NCI-H1436 treated with DMSO at 0.1 percent for 48 hours (cell line): Measurements from ENCODE around the gene GDF2.

Experiments used
- DNase-seq: peaks from one replicate; lab custom pipeline; 2025; lab: John Stamatoyannopoulos, UW

The GDF2 gene

GRCh38 chr10:47291682-47292081 is 30.6 kb upstream of the GDF2 start:
- DNase-seq = no peak

GRCh38 chr10:47294057-47294456 is 28.2 kb upstream of the GDF2 start:
- no peak for DNase-seq

- DNase-seq = no peak
These were observed 27.8 kb upstream of the GDF2 start for GRCh38 chr10:47294501-47294900.

GRCh38 chr10:47295411-47295810 is 26.8 kb upstream of the GDF2 start:
- no peak for DNase-seq

- no peak for DNase-seq
These were observed 25.9 kb upstream of the GDF2 start for GRCh38 chr10:47296156-47296894.

GRCh38 chr10:47296941-47297340 is 25.3 kb upstream of the GDF2 start:
- no peak for DNase-seq

GRCh38 chr10:47297866-47298540 is 24.3 kb upstream of the GDF2 start:
- DNase-seq = no peak

GRCh38 chr10:47298715-47299114 is 23.5 kb upstream of the GDF2 start:
- DNase-seq = no peak

GRCh38 chr10:47299611-47300428 is 22.4 kb upstream of the GDF2 start, which contains the start of gene GDF10:
GDF10 (plus strand) TSS chr10:47300197; CDS start chr10:47300652, 455 bp downstream.
- DNase-seq = no peak

GRCh38 chr10:47300429-47300931 is 21.8 kb upstream of the GDF2 start:
- no peak for DNase-seq

- no peak for DNase-seq
These were observed 20.4 kb upstream of the GDF2 start for GRCh38 chr10:47301833-47302232.

GRCh38 chr10:47303105-47303504 is 19.1 kb upstream of the GDF2 start:
- no peak for DNase-seq

GRCh38 chr10:47303866-47304265 is 18.4 kb upstream of the GDF2 start:
- no peak for DNase-seq

- DNase-seq = no peak
These were observed 16.7 kb upstream of the GDF2 start for GRCh38 chr10:47305566-47305965.

- DNase-seq = no peak
These were observed 15.7 kb upstream of the GDF2 start for GRCh38 chr10:47306387-47307210.

GRCh38 chr10:47307381-47307780 is 14.9 kb upstream of the GDF2 start:
- no peak for DNase-seq

- DNase-seq = no peak
These were observed 13.5 kb upstream of the GDF2 start for GRCh38 chr10:47308775-47309174.

- no peak for DNase-seq
These were observed 12.7 kb upstream of the GDF2 start for GRCh38 chr10:47309408-47310089.

- no peak for DNase-seq
These were observed 12.2 kb upstream of the GDF2 start for GRCh38 chr10:47310090-47310505.

- DNase-seq = no peak
These were observed 10.9 kb upstream of the GDF2 start for GRCh38 chr10:47311193-47311931.
